GM12878 (cell line): ENCODE measurements around the gene MLEC. TPM values are rescaled to one million over a fixed set of nuclear protein-coding genes. Genes with fewer than 3 reads are reported as not detected.
A peak's percentile ranks its signal among the peaks of the same experiment; 100 is the strongest.

Source experiments
- ATAC-seq: fragments of 200-7000 bp; cut with Tn5 transposase; 3 replicates; pipeline ENCODE4 v1.9.1; 2020; ENCODE audit warnings: mild to moderate bottlenecking, moderate library complexity
- BruUV-seq: library from RNA; stranded (reverse); fragments of 400-500 nt; replicated peaks from 2 replicates; lab custom pipeline; 2021; lab: Mats Ljungman, UMichigan
- CTCF ChIA-PET: fragments of 300-600 bp; sonication (Branson Sonifier 250); formaldehyde crosslinking; extraction: SDS; loops from one replicate; lab custom pipeline; 2021; ENCODE audit warnings: inconsistent platforms; lab: Yijun Ruan, JAX
- POLR2A ChIA-PET: fragments of 350-600 bp; formaldehyde crosslinking; extraction: SDS; loops from one replicate; lab custom pipeline; 2021; ENCODE audit warnings: inconsistent platforms; lab: Charles Lee
- RAD21 ChIA-PET: fragments of 300-600 bp; sonication (Branson Sonifier 250); formaldehyde crosslinking; loops from one replicate; lab custom pipeline; 2023; ENCODE audit warnings: antibody characterized with exemption; ENCODE audit not compliant: unreplicated experiment; lab: Charles Lee
- SMC1A ChIA-PET: fragments of 300-600 bp; sonication (Branson Sonifier 250); formaldehyde crosslinking; loops from one replicate; lab custom pipeline; 2023; ENCODE audit not compliant: unreplicated experiment, uncharacterized antibody; lab: Charles Lee
- DNase-seq: peaks from one replicate; pipeline ENCODE4 v3.0.0-alpha.2; 2011; ENCODE audit warnings: low read depth, low spot score
- FAIRE-seq: peaks from 3 replicates; lab custom pipeline; 2011; peaks lifted over from hg19 to GRCh38; lab: Jason Lieb, UNC
- H2AFZ ChIP-seq: 2 replicates; pipeline ENCODE4 v1.6.0; 2011; ENCODE audit warnings: low read depth, low read length, control low read depth; ENCODE audit not compliant: control insufficient read depth
- H3K27ac ChIP-seq: 2 replicates; pipeline ENCODE4 v1.5.1; 2011; ENCODE audit warnings: control low read depth; ENCODE audit not compliant: control insufficient read depth, insufficient read depth
- H3K27me3 ChIP-seq, 2 experiments: replicated peaks in 1 of 2; 2 replicates each; pipeline versions ENCODE4 v1.6.0 to v1.6.1; 2011; ENCODE audit warnings: low read length in 1 of 2; ENCODE audit not compliant: control insufficient read depth in 2 of 2, insufficient read depth in 2 of 2
- H3K36me3 ChIP-seq, 2 experiments: 2 replicates each; pipeline ENCODE4 v1.5.1; 2011; ENCODE audit warnings: low read length in 1 of 2; ENCODE audit not compliant: control insufficient read depth in 2 of 2, insufficient read depth in 2 of 2
- H3K4me1 ChIP-seq: 2 replicates; pipeline ENCODE4 v1.6.1; 2011; ENCODE audit warnings: mild to moderate bottlenecking, low read length, moderate library complexity, mixed read lengths; ENCODE audit not compliant: control insufficient read depth, insufficient read depth
- H3K4me2 ChIP-seq: 2 replicates; pipeline ENCODE4 v1.6.0; 2011; ENCODE audit warnings: control low read depth; ENCODE audit not compliant: control insufficient read depth, insufficient read depth
- H3K4me3 ChIP-seq: fragments of 200-600 bp; sonication (generic); 2 replicates; pipeline ENCODE4 v1.5.1; 2016
- H3K79me2 ChIP-seq: 2 replicates; pipeline ENCODE4 v1.6.0; 2011; ENCODE audit warnings: low read length; ENCODE audit not compliant: control insufficient read depth, insufficient read depth
- H3K9ac ChIP-seq: 2 replicates; pipeline ENCODE4 v1.8.0; 2011; ENCODE audit warnings: low read length, control low read depth, mixed read lengths; ENCODE audit not compliant: control insufficient read depth, insufficient read depth
- H3K9me3 ChIP-seq: replicated peaks from 3 replicates; pipeline ENCODE4 v1.5.1; 2011; ENCODE audit warnings: mild to moderate bottlenecking, low read length; ENCODE audit not compliant: control insufficient read depth, insufficient read depth
- H4K20me1 ChIP-seq: 2 replicates; pipeline ENCODE4 v1.6.0; 2011; ENCODE audit not compliant: control insufficient read depth, insufficient read depth
- CHD4 ChIP-seq: fragments of 200-600 bp; sonication (generic); IDR thresholded peaks from 2 replicates; pipeline ENCODE4 v1.6.1; 2016; ENCODE audit warnings: mild to moderate bottlenecking
- DPF2 ChIP-seq: fragments of 450-650 bp; IDR thresholded peaks from 2 replicates; pipeline ENCODE4 v1.6.1; 2017; ENCODE audit warnings: mild to moderate bottlenecking
- EZH2 ChIP-seq: IDR thresholded peaks from 2 replicates; pipeline ENCODE4 v1.6.1; 2012; ENCODE audit warnings: low read depth, mild to moderate bottlenecking, control low read depth, inconsistent platforms, low read length, borderline replicate concordance; ENCODE audit not compliant: control insufficient read depth
- FOXK2 ChIP-seq: fragments of 450-650 bp; IDR thresholded peaks from 2 replicates; pipeline ENCODE4 v1.6.1; 2017; ENCODE audit warnings: mild to moderate bottlenecking, moderate library complexity
- FOXM1 ChIP-seq: IDR thresholded peaks from 2 replicates; pipeline ENCODE4 v1.6.1; 2012; ENCODE audit warnings: low read depth, mild to moderate bottlenecking, inconsistent platforms, low read length, moderate library complexity
- HDAC2 ChIP-seq: fragments of 200-600 bp; sonication (generic); IDR thresholded peaks from 2 replicates; pipeline ENCODE4 v1.6.1; 2017
- HDGF ChIP-seq: fragments of 450-650 bp; IDR thresholded peaks from 2 replicates; pipeline ENCODE4 v1.6.1; 2016; ENCODE audit warnings: antibody characterized with exemption
- JUNB ChIP-seq: IDR thresholded peaks from 2 replicates; pipeline ENCODE4 v1.6.1; 2016; ENCODE audit warnings: antibody characterized with exemption, mild to moderate bottlenecking
- LARP7 ChIP-seq: fragments of 450-650 bp; IDR thresholded peaks from 2 replicates; pipeline ENCODE4 v1.6.1; 2017; ENCODE audit warnings: mild to moderate bottlenecking
- NFIC ChIP-seq: IDR thresholded peaks from 2 replicates; pipeline ENCODE4 v1.6.1; 2012; ENCODE audit warnings: low read depth, mild to moderate bottlenecking, inconsistent platforms, low read length, moderate library complexity
- NFXL1 ChIP-seq: fragments of 450-650 bp; IDR thresholded peaks from 2 replicates; pipeline ENCODE4 v1.6.1; 2017; ENCODE audit warnings: antibody characterized with exemption, mild to moderate bottlenecking, borderline replicate concordance
- ZNF24 ChIP-seq: fragments of 450-650 bp; IDR thresholded peaks from 2 replicates; pipeline ENCODE4 v1.6.1; 2017; ENCODE audit warnings: antibody characterized with exemption, mild to moderate bottlenecking
- ZNF622 ChIP-seq: fragments of 450-650 bp; IDR thresholded peaks from 2 replicates; pipeline ENCODE4 v1.6.1; 2017; ENCODE audit warnings: mild to moderate bottlenecking, inconsistent platforms
- ZZZ3 ChIP-seq: IDR thresholded peaks from 2 replicates; pipeline ENCODE4 v1.6.1; 2011; ENCODE audit warnings: low read depth; ENCODE audit not compliant: control insufficient read depth, insufficient read length
- WGBS: methylation state at CpG from one replicate; pipeline ENCODE4 v1.1.6; 2016; ENCODE audit warnings: low lambda C conversion rate; ENCODE audit not compliant: insufficient replicate concordance, insufficient coverage; ENCODE audit errors: missing lambda C conversion rate; 5-methylcytosine and 5-hydroxymethylcytosine counted together
- in situ Hi-C: fragments of 300-500 bp; cut with MboI; formaldehyde crosslinking; loops from 9 replicates; pipeline ENCODE4 v1.14.3; 2018; ENCODE audit warnings: mixed read lengths
- intact Hi-C: fragments of 100-400 bp; cut with micrococcal nuclease; formaldehyde crosslinking; loops from one replicate; pipeline ENCODE4 v1.14.2; 2022; ENCODE audit not compliant: unreplicated experiment
- polyA plus RNA-seq, 11 experiments: library from polyadenylated mRNA; depleted of rRNA in 4 of 11; unstranded in 6 of 11; stranded (reverse) in 5 of 11; fragments of >200 nt; fragmentation: Nextera tagmentation in 4 of 11; fragmentation: Illumina TruSeq in 1 of 11; extraction: Ambion mirVana in 4 of 11; extraction: Trizol in 1 of 11; gene quantifications; 1 replicate in 1 of 11; 2 replicates in 10 of 11; pipeline versions ENCODE4 v1.2.1 to v1.2.3, GENCODE V29; 2011 to 2016; ENCODE audit warnings: inconsistent platforms in 2 of 11, missing spikeins in 2 of 11, low read depth in 1 of 11
- total RNA-seq, 4 experiments: library from RNA; depleted of rRNA in 3 of 4; stranded (reverse); fragments of >200 nt in 3 of 4; fragmentation: Illumina TruSeq in 1 of 4; extraction: Trizol in 1 of 4; gene quantifications; 2 replicates each; pipeline versions ENCODE4 v1.2.1 to v1.2.3, GENCODE V29; 2013 to 2021
- TF ChIP-seq, protein P1 (sequence below): fragments of 450-650 bp; conservative IDR thresholded peaks from 2 replicates; pipeline ENCODE4 v1.6.1; 2017; ENCODE audit warnings: mild to moderate bottlenecking, moderate library complexity
- TF ChIP-seq, protein P2 (sequence below): fragments of 450-650 bp; IDR thresholded peaks from 2 replicates; pipeline ENCODE4 v1.6.1; 2014; ENCODE audit warnings: mild to moderate bottlenecking
- TF ChIP-seq, protein P3 (sequence below): fragments of 450-650 bp; IDR thresholded peaks from 2 replicates; pipeline ENCODE4 v1.6.1; 2017; ENCODE audit warnings: mild to moderate bottlenecking, moderate library complexity

Gene MLEC
- total and polyA plus RNA-seq, 10 of the 15 experiments (the other 5 are each of a cell fraction or from before 2014, with no cell fraction given): 26.7 to 172 (median 103) TPM

DNA sequence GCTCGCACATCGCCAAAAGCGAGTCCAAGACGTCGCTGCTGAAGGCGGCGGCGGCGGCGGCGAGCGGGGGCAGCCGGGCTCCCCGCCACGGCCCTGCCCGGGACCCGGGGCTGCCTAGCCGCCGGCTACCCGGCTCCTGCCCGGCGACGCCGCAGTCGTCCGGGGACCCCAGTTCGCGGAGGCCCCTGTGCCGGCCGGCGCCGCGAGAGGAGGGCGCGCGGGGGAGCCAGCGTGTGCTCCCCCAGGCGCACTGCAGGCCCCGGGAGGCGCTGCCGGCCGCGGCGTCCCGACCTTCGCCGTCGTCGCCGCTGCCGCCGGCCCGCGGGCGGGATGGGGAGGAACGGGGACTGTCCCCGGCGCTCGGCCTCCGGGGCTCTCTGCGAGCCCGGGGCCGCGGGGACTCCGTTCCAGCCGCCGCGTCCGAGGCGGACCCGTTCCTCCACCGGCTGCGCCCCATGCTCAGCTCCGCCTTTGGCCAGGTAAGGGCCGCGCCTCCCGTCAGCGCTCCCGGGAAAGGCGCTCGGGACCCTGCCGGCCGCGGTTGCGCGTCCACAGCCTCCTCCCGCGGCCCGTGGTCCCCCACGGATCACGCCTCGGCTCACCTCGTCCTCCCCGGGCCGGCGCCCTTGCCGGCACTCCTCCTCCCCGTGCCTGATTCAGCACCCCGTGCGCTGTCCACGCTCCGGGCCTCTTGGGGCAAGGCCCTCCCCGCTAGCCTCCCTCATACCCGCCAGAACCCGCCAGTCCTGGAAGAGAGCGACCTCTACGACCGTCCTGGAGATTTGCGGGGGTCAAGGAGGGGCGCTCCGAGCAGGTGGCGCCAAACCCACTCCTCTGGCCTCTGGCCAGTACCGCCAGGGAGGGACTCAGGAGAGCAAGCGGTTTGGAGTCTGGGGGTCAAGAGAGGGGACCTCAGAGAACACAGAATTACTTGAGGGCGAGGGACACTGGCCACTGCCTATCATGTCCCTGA, 45.8 kb upstream of the MLEC start:
- no peak for DNase-seq
- FAIRE-seq: no peak
- ChIA-PET RAD21 (interaction anchor here (0.8 to 1.3 kb wide), 2 partner anchors 22 to 330 kb away, joined by 3 to 5 read pairs; no protein-coding TSS in a partner anchor), CTCF (interaction anchor here (1.1 to 14.4 kb wide), 5 partner anchors 8 to 330 kb away, joined by 3 to 454 read pairs (median 7); partner anchors contain the start of gene MLEC), POLR2A (interaction anchor here (0.6 to 0.8 kb wide), 4 partner anchors 49 to 535 kb away, joined by 3 read pairs; no protein-coding TSS in a partner anchor), SMC1A (no interaction called here)
- Histone ChIP-seq H2AFZ (no peak overlapping the region), H3K79me2 (no peaks in the 10 kb centered on the region), H3K4me3 (peak overlapping the region; percentile 32; the same call in 1 of the 2 replicates), H3K36me3 (no peaks in the 10 kb centered on the region), H4K20me1 (no peaks in the 10 kb centered on the region), H3K4me2 (peak overlapping the region; percentile 97), H3K9me3 (no peaks in the 10 kb centered on the region), H3K9ac (no peak overlapping the region), H3K27me3 (peaks cover 6 to 8% of the 10 kb centered on the region in 2 experiments), H3K27ac (no peak overlapping the region), H3K4me1 (no peaks in the 10 kb centered on the region)
- ATAC-seq: peak; percentile 88
- in situ Hi-C loops: no loop called here
- intact Hi-C loops: no loop called here
- no TSS peak for BruUV-seq
- under 1% methylated on average over 93 of the region's 115 CpGs for WGBS
- 0 out of 2 replicates have a peak, but pooled peaks have one; percentile 43 for TF ChIP-seq DPF2
- TF ChIP-seq NFXL1: peak; percentile 60; the same call in 1 of the 2 replicates
- 0 out of 2 replicates have a peak, but pooled peaks have one; percentile 20 for TF ChIP-seq LARP7
- TF ChIP-seq CHD4: no peak
- TF ChIP-seq FOXM1: no peak
- TF ChIP-seq ZNF622: no peak
- no peak for TF ChIP-seq ZZZ3
- TF ChIP-seq, protein P1, sequence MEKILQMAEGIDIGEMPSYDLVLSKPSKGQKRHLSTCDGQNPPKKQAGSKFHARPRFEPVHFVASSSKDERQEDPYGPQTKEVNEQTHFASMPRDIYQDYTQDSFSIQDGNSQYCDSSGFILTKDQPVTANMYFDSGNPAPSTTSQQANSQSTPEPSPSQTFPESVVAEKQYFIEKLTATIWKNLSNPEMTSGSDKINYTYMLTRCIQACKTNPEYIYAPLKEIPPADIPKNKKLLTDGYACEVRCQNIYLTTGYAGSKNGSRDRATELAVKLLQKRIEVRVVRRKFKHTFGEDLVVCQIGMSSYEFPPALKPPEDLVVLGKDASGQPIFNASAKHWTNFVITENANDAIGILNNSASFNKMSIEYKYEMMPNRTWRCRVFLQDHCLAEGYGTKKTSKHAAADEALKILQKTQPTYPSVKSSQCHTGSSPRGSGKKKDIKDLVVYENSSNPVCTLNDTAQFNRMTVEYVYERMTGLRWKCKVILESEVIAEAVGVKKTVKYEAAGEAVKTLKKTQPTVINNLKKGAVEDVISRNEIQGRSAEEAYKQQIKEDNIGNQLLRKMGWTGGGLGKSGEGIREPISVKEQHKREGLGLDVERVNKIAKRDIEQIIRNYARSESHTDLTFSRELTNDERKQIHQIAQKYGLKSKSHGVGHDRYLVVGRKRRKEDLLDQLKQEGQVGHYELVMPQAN: 0 out of 2 replicates have a peak, but pooled peaks have one; percentile 26
- no peak for TF ChIP-seq FOXK2
- TF ChIP-seq HDAC2: no peak
- TF ChIP-seq HDGF: no peak
- TF ChIP-seq JUNB: no peak
- TF ChIP-seq NFIC: no peak
- TF ChIP-seq ZNF24: no peak
- TF ChIP-seq, protein P2, sequence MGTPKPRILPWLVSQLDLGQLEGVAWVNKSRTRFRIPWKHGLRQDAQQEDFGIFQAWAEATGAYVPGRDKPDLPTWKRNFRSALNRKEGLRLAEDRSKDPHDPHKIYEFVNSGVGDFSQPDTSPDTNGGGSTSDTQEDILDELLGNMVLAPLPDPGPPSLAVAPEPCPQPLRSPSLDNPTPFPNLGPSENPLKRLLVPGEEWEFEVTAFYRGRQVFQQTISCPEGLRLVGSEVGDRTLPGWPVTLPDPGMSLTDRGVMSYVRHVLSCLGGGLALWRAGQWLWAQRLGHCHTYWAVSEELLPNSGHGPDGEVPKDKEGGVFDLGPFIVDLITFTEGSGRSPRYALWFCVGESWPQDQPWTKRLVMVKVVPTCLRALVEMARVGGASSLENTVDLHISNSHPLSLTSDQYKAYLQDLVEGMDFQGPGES: no peak
- TF ChIP-seq EZH2: no peak
- TF ChIP-seq, protein P3, sequence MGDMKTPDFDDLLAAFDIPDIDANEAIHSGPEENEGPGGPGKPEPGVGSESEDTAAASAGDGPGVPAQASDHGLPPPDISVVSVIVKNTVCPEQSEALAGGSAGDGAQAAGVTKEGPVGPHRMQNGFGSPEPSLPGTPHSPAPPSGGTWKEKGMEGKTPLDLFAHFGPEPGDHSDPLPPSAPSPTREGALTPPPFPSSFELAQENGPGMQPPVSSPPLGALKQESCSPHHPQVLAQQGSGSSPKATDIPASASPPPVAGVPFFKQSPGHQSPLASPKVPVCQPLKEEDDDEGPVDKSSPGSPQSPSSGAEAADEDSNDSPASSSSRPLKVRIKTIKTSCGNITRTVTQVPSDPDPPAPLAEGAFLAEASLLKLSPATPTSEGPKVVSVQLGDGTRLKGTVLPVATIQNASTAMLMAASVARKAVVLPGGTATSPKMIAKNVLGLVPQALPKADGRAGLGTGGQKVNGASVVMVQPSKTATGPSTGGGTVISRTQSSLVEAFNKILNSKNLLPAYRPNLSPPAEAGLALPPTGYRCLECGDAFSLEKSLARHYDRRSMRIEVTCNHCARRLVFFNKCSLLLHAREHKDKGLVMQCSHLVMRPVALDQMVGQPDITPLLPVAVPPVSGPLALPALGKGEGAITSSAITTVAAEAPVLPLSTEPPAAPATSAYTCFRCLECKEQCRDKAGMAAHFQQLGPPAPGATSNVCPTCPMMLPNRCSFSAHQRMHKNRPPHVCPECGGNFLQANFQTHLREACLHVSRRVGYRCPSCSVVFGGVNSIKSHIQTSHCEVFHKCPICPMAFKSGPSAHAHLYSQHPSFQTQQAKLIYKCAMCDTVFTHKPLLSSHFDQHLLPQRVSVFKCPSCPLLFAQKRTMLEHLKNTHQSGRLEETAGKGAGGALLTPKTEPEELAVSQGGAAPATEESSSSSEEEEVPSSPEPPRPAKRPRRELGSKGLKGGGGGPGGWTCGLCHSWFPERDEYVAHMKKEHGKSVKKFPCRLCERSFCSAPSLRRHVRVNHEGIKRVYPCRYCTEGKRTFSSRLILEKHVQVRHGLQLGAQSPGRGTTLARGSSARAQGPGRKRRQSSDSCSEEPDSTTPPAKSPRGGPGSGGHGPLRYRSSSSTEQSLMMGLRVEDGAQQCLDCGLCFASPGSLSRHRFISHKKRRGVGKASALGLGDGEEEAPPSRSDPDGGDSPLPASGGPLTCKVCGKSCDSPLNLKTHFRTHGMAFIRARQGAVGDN: no peak
